ENCODE measurements around the gene PYDC2. TPM values are rescaled to one million over a fixed set of nuclear protein-coding genes. Genes with fewer than 3 reads are reported as not detected.

The PYDC2 gene
- not detected for total RNA-seq

DNA sequence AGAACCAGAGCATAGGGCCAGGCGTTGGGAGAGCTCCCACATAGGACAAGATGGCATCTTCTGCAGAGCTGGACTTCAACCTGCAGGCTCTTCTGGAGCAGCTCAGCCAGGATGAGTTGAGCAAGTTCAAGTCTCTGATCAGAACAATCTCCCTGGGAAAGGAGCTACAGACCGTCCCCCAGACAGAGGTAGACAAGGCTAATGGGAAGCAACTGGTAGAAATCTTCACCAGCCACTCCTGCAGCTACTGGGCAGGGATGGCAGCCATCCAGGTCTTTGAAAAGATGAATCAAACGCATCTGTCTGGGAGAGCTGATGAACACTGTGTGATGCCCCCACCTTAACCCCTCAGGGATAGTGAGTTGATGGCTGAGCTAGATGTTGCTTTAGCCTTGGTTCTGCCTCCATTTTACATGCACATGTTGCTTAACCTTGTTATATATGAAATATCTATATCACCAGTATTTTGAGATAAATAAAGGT, at the start of gene PYDC2:
Gene PYDC2 (plus strand): TSS at position 51 of the 483 bp plus-strand sequence. CDS start 0 bp downstream, at position 51.
- no peak for TF ChIP-seq CTCF (IDR thresholded peaks at IDR 0.05; ENCODE audit: low read depth)

DNA sequence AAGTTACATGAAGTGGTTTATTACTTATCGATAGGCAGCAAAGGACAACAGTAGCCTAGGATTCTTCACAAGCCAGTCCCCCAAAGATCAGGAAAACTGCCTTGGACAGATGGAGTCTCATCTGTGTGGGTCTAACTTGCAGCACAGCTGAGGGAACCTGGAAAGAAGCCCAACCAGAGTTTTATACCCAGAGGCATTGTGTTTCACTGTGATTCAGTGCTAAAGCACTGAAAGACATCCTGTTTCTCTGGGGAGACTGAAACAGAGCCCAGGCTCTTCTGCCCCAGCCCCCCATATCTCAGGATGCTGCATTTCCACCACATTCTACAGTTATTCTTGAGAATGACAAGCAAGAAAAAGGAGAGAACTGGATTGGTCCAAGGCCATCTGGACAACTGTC, 48.2 kb upstream of the PYDC2 start:
- TF ChIP-seq CTCF (IDR thresholded peaks at IDR 0.05; ENCODE audit: low read depth): no peak

DNA sequence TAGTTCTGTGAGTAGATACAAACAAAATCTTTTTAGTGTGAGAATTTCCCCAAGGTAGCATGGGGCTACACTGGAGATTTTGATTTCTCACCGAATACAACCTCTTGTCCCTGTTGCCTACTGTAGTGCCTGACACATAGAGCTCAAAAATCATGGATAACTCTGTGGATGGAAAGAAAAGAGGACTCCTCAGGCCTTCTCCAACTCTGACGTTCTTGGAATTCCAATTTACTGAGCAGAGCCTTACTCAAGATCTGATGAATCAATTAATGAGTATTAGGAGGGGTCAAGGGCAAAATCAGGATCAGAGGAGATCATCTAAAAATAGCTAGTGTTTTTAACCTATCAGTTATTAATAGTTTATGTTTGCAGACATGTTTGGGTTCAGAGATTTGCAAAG, 46.7 kb upstream of the PYDC2 start:
- TF ChIP-seq CTCF (IDR thresholded peaks at IDR 0.05; ENCODE audit: low read depth): no peak

- TF ChIP-seq CTCF (IDR thresholded peaks at IDR 0.05; ENCODE audit: low read depth): no peak
These were observed 46.2 kb upstream of the PYDC2 start for GRCh38 chr3:191414732-191415131.

DNA sequence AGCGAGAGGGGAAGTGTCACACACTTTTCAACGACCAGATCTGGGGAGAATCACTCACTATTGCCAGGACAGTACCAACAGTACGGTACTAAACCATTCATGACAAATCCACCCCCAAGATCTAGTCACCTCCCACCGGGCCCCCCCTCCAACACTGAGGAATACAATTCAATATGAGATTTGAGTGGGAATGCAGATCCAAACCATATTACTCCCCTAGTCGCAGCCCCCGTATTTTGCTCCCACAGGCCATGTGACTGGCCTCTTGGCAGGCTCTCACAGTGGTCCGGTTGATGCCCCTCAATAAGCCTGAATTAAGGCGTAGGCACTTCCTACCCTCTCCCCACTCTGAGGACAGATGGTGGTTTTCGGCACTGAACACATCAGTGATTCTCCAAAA, 45.4 kb upstream of the PYDC2 start:
- TF ChIP-seq CTCF (IDR thresholded peaks at IDR 0.05; ENCODE audit: low read depth): no peak

DNA sequence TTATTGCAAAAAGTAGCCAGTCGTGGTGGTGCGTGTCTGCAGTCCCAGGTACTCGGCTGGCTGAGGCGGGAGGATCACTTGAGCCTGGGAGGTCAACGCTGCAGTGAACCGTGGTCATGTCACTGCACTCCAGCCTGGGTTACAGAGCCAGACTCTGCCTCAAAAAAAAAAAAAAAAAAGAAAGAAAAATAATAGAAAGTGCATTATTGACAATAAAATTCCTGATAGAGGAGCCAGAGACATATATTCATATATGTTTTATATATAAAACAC, 43.6 kb upstream of the PYDC2 start:
- no peak for TF ChIP-seq CTCF (IDR thresholded peaks at IDR 0.05; ENCODE audit: low read depth)

GRCh38 chr3:191420771-191421170, 40.2 kb upstream of the PYDC2 start:
- TF ChIP-seq CTCF (IDR thresholded peaks at IDR 0.05; ENCODE audit: low read depth): no peak

DNA sequence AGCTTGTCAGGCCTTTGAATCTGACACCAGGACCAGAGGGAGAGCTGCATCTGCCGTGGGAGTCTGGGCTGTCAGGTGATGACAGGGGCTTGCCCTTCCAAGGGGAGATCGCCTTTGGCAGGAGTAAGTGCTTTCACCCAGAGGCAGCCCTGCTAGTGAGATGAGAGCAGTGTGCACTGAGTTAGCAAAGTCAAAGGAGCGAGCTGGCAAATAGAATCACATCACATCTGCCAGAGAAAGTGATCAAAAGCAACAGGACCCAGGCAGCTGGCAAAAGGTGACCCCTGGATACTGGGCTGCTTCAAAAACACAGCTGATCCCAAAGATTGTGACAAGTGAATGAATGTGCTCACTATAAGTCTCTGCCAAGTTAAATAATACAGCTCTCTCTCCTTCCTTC, 36.1 kb upstream of the PYDC2 start:
- TF ChIP-seq CTCF (IDR thresholded peaks at IDR 0.05; ENCODE audit: low read depth): no peak
